ENCODE data around the gene SNAPIN. TPM values are rescaled to one million over a fixed set of nuclear protein-coding genes. Genes with fewer than 3 reads are reported as not detected.

SNAPIN gene
- total RNA-seq, 2 donors from 2014 or later = 23.5 to 25.5 TPM

GRCh38 chr1:153640861-153641260 is 17.6 kb upstream of the SNAPIN start:
- Histone ChIP-seq H3K9ac (ENCODE audit: extremely low read depth, low read length, poor library complexity, severe bottlenecking) (no peak overlapping the region), H3K27me3 (ENCODE audit: control insufficient read depth, insufficient read depth, low read length, poor library complexity, severe bottlenecking) (no peaks in the 10 kb centered on the region), H3K9me3 (ENCODE audit: control insufficient read depth, low read length) (peaks cover 7% of the 10 kb centered on the region), H3K4me1 (ENCODE audit: control insufficient read depth, insufficient read depth, low read length) (peaks cover 8% of the 10 kb centered on the region), H3K27ac (ENCODE audit: low read depth, low read length) (no peak overlapping the region), H3K36me3 (ENCODE audit: control insufficient read depth, insufficient read depth, low read length) (peaks cover 99% of the 10 kb centered on the region), H3K4me3 (ENCODE audit: low read length) (no peak overlapping the region)
- Mint-ChIP-seq H3K27me3 (ENCODE audit: insufficient read depth) (no peaks in the 10 kb centered on the region), H3K4me1 (peaks cover 16% of the 10 kb centered on the region), H3K9me3 (no peaks in the 10 kb centered on the region), H3K4me3 (no peak overlapping the region), H3K36me3 (ENCODE audit: low read depth) (peaks cover 90% of the 10 kb centered on the region), H3K27ac (no peak overlapping the region)
- TF ChIP-seq CTCF (conservative IDR thresholded peaks at IDR 0.05) = no peak
- DNase-seq = no peak
- WGBS, 2 experiments (ENCODE audit: insufficient coverage in 1 of 2, insufficient read length in 1 of 2) = 76 to 100% methylated on average over 3 to 6 of the region's 6 CpGs

DNA sequence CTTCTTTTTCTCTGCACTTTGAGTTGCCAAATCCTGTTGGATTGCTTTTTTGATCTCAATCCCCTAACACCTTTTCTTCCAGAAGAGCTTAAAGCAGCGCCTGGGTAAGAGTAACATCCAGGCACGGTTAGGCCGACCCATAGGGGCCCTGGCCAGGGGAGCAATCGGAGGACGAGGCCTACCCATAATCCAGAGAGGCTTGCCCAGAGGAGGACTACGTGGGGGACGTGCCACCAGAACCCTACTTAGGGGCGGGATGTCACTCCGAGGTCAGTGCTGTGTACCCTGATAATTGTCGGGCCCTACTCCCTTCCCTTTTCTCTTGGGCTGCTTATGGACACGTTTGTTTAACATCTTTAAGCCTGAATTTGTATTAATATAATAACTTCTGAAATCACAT is 16.3 kb upstream of the SNAPIN start:
- no peaks in the 10 kb centered on the region for H3K27me3 Mint-ChIP-seq (ENCODE audit: insufficient read depth)
- DNase-seq = no peak
- Histone ChIP-seq H3K27ac (ENCODE audit: low read depth, low read length) (no peak overlapping the region), H3K4me1 (ENCODE audit: control insufficient read depth, insufficient read depth, low read length) (peaks cover 8% of the 10 kb centered on the region), H3K9me3 (ENCODE audit: control insufficient read depth, low read length) (no peaks in the 10 kb centered on the region), H3K9ac (ENCODE audit: extremely low read depth, low read length, poor library complexity, severe bottlenecking) (no peak overlapping the region), H3K27me3 (ENCODE audit: control insufficient read depth, insufficient read depth, low read length, poor library complexity, severe bottlenecking) (no peaks in the 10 kb centered on the region), H3K4me3 (ENCODE audit: low read length) (no peak overlapping the region), H3K36me3 (ENCODE audit: control insufficient read depth, insufficient read depth, low read length) (peaks cover 97% of the 10 kb centered on the region)
- H3K36me3 Mint-ChIP-seq (ENCODE audit: low read depth) = peaks cover 85% of the 10 kb centered on the region
- 89 to 100% methylated on average over 4 to 11 of the region's 11 CpGs for WGBS, 2 experiments (ENCODE audit: insufficient coverage in 1 of 2, insufficient read length in 1 of 2)
- no peak overlapping the region for H3K4me3 Mint-ChIP-seq
- H3K4me1 Mint-ChIP-seq = peaks cover 13% of the 10 kb centered on the region
- no peaks in the 10 kb centered on the region for H3K9me3 Mint-ChIP-seq
- no peak for TF ChIP-seq CTCF (conservative IDR thresholded peaks at IDR 0.05)
- no peak overlapping the region for H3K27ac Mint-ChIP-seq

GRCh38 chr1:153643100-153643499 is 15.4 kb upstream of the SNAPIN start:
- no peak overlapping the region for H3K27ac ChIP-seq (ENCODE audit: low read depth, low read length)
- Mint-ChIP-seq H3K4me1 (peaks cover 18% of the 10 kb centered on the region), H3K9me3 (no peaks in the 10 kb centered on the region), H3K27ac (no peak overlapping the region), H3K4me3 (no peak overlapping the region), H3K27me3 (ENCODE audit: insufficient read depth) (no peaks in the 10 kb centered on the region), H3K36me3 (ENCODE audit: low read depth) (peaks cover 77% of the 10 kb centered on the region)
- no peak overlapping the region for H3K9ac ChIP-seq (ENCODE audit: extremely low read depth, low read length, poor library complexity, severe bottlenecking)
- H3K4me1 ChIP-seq (ENCODE audit: control insufficient read depth, insufficient read depth, low read length) = peaks cover 8% of the 10 kb centered on the region
- WGBS, 2 experiments (ENCODE audit: insufficient coverage in 1 of 2, insufficient read length in 1 of 2) = 97 to 100% methylated on average over 8 to 11 of the region's 11 CpGs
- DNase-seq = no peak
- no peaks in the 10 kb centered on the region for H3K9me3 ChIP-seq (ENCODE audit: control insufficient read depth, low read length)
- no peak for TF ChIP-seq CTCF (conservative IDR thresholded peaks at IDR 0.05)
- H3K27me3 ChIP-seq (ENCODE audit: control insufficient read depth, insufficient read depth, low read length, poor library complexity, severe bottlenecking) = no peaks in the 10 kb centered on the region
- no peak overlapping the region for H3K4me3 ChIP-seq (ENCODE audit: low read length)
- peaks cover 88% of the 10 kb centered on the region for H3K36me3 ChIP-seq (ENCODE audit: control insufficient read depth, insufficient read depth, low read length)
